ENCODE results near the gene RBCK1. TPM values are rescaled to one million over a fixed set of nuclear protein-coding genes. Genes with fewer than 3 reads are reported as not detected.

The RBCK1 gene
- total RNA-seq, 1 donor from 2014 or later, result 67.0 TPM

DNA sequence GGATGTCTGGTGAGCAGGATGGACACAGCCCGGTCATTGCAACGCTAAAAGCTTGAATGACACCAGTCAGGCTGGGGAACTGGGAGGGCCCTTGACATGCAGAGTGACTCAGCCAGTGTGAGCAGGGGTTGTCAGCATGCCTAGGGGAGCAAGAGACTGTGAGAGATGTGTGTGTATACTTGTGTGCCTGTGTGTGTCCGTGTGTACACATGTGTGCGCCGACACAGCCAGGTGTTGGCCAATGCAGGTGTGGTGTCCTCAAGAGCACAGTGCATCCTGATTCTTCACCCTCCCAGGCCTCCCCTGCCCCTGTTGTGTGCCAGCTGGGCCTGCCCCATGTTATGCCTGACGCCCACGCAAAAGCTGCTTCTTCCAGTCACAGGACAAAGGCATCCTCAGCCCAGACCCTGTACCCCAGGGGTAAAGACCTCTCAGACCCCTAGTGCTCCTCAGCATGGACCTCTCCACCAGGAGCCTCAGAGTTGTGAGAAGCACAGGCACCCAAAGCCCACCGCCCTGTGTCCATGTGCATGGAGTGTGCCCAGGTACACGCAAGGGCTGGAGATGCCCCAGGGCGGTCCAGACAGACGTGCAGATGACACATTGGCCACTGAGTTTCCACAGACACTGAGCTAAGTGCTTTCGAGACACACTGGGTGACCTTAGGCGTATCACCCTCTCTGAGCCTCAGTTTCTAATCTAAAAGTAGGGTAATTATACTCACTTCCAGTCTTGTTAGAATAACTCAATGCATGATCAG is 44.6 kb upstream of the RBCK1 start:
- Histone ChIP-seq H3K27ac (no peak overlapping the region), H3K4me3 (no peak overlapping the region), H3K36me3 (no peaks in the 10 kb centered on the region), H3K27me3 (no peaks in the 10 kb centered on the region), H3K4me1 (peaks cover 16% of the 10 kb centered on the region), H3K9me3 (no peaks in the 10 kb centered on the region)
- TF ChIP-seq, protein P1, sequence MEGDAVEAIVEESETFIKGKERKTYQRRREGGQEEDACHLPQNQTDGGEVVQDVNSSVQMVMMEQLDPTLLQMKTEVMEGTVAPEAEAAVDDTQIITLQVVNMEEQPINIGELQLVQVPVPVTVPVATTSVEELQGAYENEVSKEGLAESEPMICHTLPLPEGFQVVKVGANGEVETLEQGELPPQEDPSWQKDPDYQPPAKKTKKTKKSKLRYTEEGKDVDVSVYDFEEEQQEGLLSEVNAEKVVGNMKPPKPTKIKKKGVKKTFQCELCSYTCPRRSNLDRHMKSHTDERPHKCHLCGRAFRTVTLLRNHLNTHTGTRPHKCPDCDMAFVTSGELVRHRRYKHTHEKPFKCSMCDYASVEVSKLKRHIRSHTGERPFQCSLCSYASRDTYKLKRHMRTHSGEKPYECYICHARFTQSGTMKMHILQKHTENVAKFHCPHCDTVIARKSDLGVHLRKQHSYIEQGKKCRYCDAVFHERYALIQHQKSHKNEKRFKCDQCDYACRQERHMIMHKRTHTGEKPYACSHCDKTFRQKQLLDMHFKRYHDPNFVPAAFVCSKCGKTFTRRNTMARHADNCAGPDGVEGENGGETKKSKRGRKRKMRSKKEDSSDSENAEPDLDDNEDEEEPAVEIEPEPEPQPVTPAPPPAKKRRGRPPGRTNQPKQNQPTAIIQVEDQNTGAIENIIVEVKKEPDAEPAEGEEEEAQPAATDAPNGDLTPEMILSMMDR (IDR thresholded peaks at IDR 0.05), result no peak
- TF ChIP-seq POLR2AphosphoS5 (IDR thresholded peaks at IDR 0.05; ENCODE audit: insufficient read depth in 1 of 2, low read depth in 1 of 2) (no peak), POLR2A (IDR thresholded peaks at IDR 0.05) (no peak)
- intact Hi-C loops (cut with DNase I), result loop anchor here (10.0 kb wide), 2 partner anchors 111 to 281 kb away; no protein-coding TSS in a partner anchor
- DNase-seq (ENCODE audit: extremely low spot score in 2 of 2), result no peak

- no peak for DNase-seq (ENCODE audit: extremely low spot score in 2 of 2)
- TF ChIP-seq, protein P1 (IDR thresholded peaks at IDR 0.05), result no peak
- TF ChIP-seq POLR2AphosphoS5 (IDR thresholded peaks at IDR 0.05; ENCODE audit: insufficient read depth in 1 of 2, low read depth in 1 of 2), result no peak
- TF ChIP-seq POLR2A (IDR thresholded peaks at IDR 0.05), result no peak
- Histone ChIP-seq H3K4me1 (peaks cover 16% of the 10 kb centered on the region), H3K36me3 (no peaks in the 10 kb centered on the region), H3K27ac (no peak overlapping the region), H3K9me3 (no peaks in the 10 kb centered on the region), H3K4me3 (no peak overlapping the region), H3K27me3 (no peaks in the 10 kb centered on the region)
- intact Hi-C loops (cut with DNase I), result loop anchor here (10.0 kb wide), 2 partner anchors 110 to 280 kb away; no protein-coding TSS in a partner anchor
These were observed 42.9 kb upstream of the RBCK1 start for GRCh38 chr20:364905-365794.

- no peak overlapping the region for H3K4me3 ChIP-seq
- no peaks in the 10 kb centered on the region for H3K9me3 ChIP-seq
- H3K4me1 ChIP-seq, result peaks cover 16% of the 10 kb centered on the region
- H3K36me3 ChIP-seq, result no peaks in the 10 kb centered on the region
- H3K27me3 ChIP-seq, result no peaks in the 10 kb centered on the region
- intact Hi-C loops (cut with DNase I), result loop anchor here (10.0 kb wide), 2 partner anchors 109 to 279 kb away; no protein-coding TSS in a partner anchor
- TF ChIP-seq, protein P1 (IDR thresholded peaks at IDR 0.05), result no peak
- no peak for TF ChIP-seq POLR2A (IDR thresholded peaks at IDR 0.05)
- peak in 1 of 2 donors; percentile 10 for TF ChIP-seq POLR2AphosphoS5 (IDR thresholded peaks at IDR 0.05; ENCODE audit: insufficient read depth in 1 of 2, low read depth in 1 of 2)
- no peak overlapping the region for H3K27ac ChIP-seq
- no peak for DNase-seq (ENCODE audit: extremely low spot score in 2 of 2)
These were observed 41.9 kb upstream of the RBCK1 start for GRCh38 chr20:366041-366718.

DNA sequence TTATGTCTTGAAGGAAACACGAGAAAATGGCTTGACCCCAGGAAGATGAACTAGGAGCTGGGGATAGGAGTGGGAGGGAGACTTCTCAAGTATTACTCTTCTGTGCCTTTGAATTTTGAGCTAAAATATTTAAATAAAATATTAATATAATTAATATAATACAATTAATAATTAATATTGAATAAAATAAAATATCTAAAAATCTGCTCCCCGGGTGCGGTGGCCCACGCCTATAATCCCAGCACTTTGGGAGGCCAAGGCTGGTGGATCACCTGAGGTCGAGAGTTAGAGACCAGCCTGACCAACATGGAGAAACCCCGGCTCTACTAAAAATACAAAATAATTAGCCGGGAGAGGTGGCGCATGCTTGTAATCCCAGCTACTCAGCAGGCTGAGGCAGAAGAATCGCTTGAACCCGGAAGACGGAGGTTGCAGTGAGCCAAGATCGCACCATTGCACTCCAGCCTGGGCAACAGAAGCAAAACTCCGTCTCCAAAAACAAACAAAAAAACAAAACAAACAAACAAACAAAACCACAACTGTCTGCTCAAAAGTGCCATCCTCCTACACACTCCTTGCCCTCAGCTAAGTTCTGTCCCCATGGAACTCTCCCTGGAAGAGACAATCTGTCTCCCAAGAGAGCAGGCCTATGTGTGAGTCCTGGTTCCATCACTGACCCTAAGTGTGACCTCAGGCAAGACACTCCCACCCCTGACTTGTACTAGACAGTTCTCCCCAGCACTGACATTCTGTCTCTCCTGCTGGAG is 41.2 kb upstream of the RBCK1 start:
- H3K27me3 ChIP-seq, result no peaks in the 10 kb centered on the region
- H3K4me3 ChIP-seq, result no peak overlapping the region
- peaks cover 22% of the 10 kb centered on the region for H3K4me1 ChIP-seq
- TF ChIP-seq, protein P1 (IDR thresholded peaks at IDR 0.05), result no peak
- no peak for TF ChIP-seq POLR2AphosphoS5 (IDR thresholded peaks at IDR 0.05; ENCODE audit: insufficient read depth in 1 of 2, low read depth in 1 of 2)
- TF ChIP-seq POLR2A (IDR thresholded peaks at IDR 0.05), result no peak
- no peaks in the 10 kb centered on the region for H3K36me3 ChIP-seq
- intact Hi-C loops (cut with DNase I), result loop anchor here (10.0 kb wide), 2 partner anchors 108 to 278 kb away; no protein-coding TSS in a partner anchor
- no peaks in the 10 kb centered on the region for H3K9me3 ChIP-seq
- no peak overlapping the region for H3K27ac ChIP-seq
- DNase-seq (ENCODE audit: extremely low spot score in 2 of 2), result no peak

All from vagina (tissue), 2 donors.